Stimulated activated CD8-positive, alpha-beta memory T cell treated with anti-CD3 and anti-CD28 coated beads, Interleukin-12 subunit alpha, Interleukin-12 subunit beta, amount 100 ng/mL, for 1 hour (primary cell): ENCODE measurements around the gene ULK1.
A peak's percentile ranks its signal among the peaks of the same experiment; 100 is the strongest.

Experiments
- DNase-seq: peaks from one replicate; pipeline ENCODE4 v3.0.0-alpha.2; 2020; ENCODE audit warnings: low read depth

ULK1 gene

DNA sequence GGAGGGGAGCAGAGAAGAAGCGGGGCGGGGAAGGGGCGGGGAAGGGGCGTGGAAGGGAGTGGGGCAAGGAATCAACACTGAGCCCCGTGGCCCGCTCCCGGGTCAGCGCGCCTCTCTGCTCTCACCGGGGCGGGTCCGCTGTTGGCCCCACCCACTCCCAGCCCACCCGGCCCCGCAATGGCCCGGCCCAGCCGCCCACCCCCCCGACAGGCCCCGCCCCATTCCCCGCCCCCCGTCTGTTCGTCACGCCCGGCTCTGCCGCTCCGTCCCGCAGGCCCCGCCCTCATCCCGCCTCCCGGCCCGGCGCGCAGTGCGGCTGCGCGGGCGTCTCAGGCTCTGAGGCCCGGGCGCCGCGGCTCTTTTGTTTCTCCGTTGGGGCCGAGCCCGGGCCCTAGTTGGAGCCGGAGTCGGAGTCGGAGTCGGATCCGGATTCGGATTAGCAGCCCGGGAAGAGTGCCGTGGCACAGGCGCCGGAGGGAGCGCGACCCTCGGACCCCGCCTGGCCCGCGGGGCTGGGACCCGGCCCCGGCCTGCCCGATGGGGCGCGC is at the start of gene ULK1:
Gene ULK1 (plus strand): TSS at position 310 of the 548 bp plus-strand sequence. CDS start 380 bp downstream, outside the sequence.
- DNase-seq, result peak; percentile 84

DNA sequence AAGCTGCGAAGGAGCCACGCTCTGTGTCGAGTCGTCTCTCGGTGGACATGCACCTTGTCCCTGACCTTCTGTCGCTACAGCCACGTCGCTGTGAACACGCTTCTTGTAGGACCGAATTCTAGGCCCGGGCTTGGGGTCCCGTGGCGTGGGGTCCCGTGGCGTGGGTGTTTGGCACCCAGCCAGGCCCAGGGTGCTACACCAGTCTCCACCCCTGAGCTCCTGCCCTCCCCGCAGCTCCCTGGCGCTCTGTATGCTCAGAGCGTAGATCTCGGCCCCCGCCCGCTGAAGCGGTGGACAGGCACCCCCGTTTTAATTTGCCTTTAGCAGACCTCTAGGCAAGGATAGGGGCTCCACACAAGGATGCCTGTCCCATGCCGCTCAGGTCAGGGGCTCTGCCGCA is 49.8 kb upstream of the ULK1 start:
- no peak for DNase-seq

DNA sequence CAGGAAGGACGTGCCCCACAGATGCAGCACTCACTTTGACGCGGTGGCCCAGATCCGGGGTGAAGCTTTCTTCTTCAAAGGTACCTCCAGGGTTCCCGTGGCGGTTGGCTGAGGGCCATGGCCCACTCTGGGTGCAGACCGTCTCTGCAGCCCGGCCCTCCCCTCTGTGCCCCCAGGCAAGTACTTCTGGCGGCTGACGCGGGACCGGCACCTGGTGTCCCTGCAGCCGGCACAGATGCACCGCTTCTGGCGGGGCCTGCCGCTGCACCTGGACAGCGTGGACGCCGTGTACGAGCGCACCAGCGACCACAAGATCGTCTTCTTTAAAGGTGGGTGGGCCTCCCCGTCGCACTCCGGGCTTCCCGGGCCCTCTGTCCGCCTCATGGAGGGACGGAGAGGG is 49.3 kb upstream of the ULK1 start:
- DNase-seq, result no peak

DNA sequence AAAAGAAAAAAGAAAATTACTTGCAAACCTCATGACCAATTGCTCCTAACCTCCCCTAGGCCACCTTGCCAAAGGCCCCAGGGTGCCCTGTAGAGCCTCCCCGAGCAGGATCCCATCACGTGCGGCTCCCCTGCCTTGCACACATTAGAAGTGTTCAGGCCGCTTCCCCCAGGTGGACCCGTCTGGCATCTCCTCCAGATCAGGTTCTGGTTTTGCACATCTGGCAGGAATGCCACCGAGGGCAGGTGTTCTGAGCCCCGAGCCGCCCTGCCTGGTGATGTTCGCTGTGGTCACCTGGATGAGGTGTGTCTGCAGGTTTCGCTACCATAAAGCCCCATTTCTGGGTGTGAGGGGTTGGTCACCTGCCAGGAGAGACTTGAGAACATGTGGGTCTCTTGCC is 47.0 kb upstream of the ULK1 start:
- no peak for DNase-seq

DNA sequence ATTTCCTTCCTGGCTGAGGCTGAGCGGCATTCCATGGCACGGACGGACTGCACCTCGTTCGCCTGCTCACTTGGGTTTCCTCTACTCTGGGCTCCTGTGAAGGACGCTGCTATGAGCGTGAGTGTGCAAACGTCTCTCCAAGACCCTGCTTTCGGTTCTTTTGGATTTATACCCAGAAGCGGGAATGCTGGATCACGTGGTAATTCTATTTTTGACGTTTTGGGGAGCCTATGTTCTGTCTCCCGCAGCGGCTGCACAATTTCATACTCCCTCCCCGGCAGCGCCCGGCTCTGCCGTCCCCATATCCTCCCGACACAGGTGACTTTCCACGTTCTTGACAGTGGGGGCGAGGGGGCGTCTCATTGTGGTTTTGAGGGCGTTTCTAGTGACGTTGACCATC is 45.7 kb upstream of the ULK1 start:
- DNase-seq, result no peak

DNA sequence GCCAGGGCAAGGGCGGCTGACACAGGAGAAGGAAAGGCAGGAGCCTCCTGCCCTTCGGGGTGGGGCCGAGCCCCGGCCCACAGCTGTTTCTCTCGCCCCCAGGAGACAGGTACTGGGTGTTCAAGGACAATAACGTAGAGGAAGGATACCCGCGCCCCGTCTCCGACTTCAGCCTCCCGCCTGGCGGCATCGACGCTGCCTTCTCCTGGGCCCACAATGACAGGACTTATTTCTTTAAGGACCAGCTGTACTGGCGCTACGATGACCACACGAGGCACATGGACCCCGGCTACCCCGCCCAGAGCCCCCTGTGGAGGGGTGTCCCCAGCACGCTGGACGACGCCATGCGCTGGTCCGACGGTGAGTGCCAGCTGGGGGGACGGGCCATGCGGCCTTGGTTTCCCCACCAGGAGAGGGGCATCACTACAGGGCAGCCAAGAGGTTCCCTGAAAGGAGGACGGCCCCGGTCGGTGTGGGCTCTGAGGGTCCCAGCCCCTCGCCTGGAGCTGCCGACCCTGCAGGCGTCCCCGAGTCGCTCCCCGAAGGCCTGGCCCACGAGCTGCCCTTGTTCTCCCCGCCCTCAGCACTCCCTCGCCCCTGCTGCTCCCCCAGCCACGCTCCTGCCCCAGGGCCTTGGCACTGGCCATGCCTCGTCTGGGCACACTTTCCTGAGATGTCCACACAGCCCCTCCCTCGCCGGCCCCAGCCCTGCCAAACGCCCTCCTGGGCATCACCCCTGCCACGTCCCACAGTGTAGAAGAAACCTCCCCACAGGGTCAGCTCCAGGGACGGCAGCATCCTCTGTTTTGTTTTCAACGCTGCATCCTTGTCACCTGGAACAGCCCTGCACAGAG is 44.5 kb upstream of the ULK1 start:
- DNase-seq, result no peak

DNA sequence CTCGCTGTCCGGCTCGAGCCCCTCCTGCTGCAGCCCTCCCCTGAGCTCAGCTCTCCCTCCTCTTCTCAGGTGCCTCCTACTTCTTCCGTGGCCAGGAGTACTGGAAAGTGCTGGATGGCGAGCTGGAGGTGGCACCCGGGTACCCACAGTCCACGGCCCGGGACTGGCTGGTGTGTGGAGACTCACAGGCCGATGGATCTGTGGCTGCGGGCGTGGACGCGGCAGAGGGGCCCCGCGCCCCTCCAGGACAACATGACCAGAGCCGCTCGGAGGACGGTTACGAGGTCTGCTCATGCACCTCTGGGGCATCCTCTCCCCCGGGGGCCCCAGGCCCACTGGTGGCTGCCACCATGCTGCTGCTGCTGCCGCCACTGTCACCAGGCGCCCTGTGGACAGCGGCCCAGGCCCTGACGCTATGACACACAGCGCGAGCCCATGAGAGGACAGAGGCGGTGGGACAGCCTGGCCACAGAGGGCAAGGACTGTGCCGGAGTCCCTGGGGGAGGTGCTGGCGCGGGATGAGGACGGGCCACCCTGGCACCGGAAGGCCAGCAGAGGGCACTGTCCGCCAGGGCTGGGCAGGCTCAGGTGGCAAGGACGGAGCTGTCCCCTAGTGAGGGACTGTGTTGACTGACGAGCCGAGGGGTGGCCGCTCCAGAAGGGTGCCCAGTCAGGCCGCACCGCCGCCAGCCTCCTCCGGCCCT is 43.4 kb upstream of the ULK1 start:
- DNase-seq, result no peak

DNA sequence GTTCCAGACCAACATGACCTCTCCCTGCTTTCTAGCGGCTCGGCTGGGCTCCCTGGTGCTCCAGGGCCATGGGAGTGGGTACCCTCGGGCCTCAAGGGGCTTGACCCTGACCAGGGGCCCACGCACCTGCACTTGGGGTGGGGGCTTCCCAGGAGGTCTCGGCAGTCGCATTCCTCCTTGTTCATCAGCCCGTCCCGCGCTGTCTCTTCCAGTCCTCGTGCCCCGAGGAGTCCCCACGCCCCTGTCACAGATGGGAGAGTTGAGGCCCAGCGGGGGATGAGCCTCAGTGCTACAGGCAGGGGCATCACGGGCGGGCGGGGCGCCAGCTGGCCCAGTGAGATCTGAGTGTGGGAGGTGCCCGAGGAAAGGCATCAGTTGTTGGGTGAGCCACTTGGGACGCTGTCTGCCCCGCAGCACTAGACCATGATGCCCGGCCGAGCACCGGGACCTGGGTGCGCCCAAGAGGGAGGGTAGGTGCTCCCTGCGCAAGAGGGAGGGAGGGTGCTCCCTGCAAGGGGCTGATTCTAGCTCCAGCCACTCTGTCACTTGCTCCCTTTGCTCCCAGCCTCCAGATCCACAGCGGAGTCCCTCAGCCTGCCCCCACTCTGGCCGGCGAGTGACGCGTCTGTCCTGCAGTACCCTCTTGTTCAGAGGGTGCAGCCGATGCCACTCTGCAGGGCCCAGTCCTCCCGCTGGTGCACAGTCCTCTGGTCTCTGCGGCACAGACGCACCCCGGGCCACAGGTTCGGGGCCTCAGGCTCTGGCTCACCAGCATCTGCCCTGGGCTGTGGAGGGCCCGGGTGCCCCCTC is 42.5 kb upstream of the ULK1 start:
- DNase-seq, result no peak

DNA sequence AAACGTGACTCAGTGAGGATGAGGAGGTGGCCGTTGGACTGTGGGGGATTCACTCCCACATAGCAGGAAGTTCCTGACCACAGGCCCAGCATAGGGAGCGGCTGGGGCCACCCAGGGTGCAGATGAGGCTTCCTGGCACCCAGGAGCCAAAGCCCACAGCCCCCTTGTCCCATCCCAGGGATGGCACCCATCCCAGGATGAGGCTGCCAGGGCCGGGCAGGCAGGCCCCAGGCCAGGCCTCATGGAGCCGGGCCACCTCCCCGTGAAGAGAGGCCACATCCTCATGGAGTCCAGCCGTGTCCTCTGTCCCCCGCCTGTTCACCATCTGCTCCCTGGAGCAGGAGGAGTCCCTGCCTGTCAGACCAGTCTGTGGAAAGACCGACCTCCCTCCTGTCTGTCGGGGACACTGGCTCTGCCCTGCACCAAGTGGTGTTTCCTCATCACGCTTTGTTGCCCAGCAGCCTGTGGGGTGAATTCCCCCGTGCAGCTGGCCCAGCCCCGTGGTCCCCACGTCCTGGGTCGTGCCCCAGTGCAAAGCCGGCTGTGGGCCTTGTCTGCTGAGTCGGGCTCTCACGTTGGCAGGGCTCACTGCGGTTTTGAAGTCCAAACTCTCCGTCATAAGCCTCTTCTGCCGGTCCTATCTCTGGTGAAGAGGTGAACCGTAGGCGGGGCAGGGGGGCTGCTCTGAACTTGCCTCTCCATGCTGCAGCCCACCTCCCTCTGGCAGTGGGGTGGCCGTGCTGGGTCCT is 41.7 kb upstream of the ULK1 start:
- no peak for DNase-seq

DNA sequence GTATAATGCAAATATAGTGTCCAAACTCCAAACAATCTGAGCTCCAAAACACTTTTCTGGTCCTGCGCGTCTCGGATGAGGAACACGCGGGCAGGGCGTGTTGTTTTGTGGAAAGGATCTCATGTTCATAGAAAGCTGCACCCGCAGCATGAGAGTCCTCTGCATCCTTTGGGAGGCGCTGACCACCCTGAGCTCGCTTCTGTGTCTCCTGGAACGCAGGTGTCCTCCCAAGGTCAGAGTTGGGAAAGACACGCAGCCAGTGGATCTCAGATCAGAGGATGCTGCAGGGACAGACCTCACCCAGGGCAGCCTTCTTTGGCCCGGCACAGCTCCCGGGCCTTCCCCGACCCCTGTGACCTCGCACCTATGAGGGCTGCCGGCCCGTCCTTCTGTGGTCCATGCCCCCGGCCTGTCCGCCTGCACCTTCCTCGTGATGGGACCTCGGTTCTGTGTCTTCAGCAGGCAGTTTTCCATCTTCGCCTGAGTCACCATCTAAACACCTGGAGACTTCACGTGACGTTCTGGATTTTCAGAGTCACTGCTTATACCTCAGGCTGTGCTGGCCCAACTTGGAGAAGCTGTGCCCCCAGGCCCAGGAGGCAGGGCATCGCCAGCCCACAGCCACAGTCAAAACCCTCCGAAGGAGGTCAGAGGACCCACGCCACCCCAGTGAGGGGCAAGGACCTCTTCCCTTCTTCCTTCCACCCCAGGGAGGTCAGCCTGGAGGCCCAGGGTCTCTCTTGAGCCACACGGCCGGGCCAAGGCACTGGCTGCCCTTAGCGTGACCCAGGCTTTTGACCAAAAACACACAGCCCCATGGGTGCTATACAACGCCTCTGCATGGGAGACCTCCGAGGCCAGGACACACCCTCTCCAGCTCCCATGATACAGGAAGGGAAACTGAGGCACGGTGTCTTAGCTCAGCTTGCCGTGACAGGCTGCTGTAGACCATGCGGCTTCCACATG is 40.3 kb upstream of the ULK1 start:
- no peak for DNase-seq

DNA sequence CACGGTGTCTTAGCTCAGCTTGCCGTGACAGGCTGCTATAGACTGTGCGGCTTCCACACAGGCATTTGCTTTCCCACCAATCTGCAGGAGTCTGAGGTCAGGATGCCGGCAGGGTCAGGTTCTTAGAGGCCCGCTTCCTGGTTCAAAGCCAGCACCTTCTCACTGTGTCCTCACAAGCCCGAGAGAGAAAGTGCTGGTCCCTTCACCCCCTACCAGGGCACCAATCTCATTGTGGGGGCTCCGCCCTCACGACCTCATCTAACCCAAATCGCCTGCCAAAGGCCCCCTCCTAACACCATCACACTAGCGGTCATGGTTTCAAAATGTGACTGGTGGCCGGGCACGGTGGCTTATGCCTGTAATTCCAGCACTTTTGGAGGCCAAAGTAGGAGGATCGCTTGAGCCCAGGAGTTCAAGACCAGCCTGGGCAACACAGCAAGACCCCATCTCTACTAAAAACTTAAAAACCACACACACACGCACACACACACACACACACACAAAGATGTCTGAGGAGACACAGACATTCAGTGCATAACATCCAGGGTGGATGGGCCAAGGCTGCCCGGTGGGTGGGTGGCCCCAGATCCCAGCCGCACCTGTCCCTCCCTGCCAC is 39.5 kb upstream of the ULK1 start:
- DNase-seq, result no peak

DNA sequence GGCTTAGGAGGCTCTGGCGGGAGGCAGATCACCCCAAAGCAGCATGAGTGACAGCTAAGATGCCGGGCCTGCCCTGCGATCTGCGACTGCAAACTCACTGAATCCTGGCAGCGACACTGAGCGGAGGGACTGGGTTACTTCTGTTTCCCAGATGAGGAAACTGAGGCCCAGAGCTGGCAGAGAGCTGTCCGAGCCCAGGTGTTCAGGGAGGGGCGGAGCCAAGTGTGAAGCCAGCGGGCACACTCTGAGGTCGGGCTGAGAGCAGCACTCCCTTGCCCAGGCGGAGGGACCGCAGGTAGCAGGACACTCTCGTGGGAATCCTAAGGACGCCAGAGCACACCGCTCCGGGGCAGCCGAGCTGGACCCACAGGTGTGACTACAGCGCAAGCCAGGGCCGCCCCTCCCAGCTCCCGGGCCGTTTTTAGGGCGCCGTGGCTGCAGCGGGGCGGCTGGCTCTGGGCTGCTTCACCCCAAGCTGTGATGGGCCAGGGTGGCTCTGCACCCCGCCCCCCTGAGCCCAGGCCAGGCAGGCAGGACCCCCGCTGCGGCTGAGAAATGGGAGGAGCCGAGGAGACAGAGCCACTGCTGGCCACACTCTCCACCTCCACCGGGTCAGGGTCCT is 38.8 kb upstream of the ULK1 start:
- DNase-seq, result no peak

DNA sequence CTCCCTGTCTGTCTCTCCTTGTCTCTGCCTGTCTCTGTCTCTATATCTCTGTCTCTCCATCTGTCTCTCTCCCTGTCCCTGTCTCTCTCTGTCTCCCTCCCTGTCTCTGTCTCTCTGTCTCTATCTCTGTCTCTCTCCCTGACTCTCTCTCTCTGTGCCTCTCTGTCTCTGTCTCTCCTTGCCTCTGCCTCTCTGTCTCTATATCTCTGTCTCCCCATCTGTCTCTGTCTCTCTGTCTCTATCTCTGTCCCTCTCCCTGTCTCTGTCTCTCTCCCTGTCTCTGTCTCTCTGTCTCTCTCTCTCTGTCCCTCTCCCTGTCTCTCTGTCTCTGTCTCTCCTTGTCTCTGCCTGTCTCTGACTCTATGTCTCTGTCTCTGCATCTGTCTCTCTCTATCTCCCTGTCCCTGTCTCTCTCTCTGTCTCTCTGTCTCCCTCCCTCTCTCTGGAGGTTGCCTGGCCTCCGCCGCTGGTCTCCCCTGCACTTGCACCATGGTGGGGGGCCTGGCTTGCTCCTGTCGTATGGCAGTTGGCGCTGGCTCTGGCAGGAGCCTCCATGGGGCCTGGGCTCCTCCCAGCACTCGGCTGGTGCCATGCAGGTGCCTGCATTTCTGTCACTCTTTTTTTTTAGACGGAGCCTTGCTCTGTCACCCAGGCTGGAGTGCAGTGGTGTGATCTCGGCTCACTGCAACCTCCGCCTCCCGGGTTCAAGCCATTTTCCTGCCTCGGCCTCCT is 37.9 kb upstream of the ULK1 start:
- no peak for DNase-seq

DNA sequence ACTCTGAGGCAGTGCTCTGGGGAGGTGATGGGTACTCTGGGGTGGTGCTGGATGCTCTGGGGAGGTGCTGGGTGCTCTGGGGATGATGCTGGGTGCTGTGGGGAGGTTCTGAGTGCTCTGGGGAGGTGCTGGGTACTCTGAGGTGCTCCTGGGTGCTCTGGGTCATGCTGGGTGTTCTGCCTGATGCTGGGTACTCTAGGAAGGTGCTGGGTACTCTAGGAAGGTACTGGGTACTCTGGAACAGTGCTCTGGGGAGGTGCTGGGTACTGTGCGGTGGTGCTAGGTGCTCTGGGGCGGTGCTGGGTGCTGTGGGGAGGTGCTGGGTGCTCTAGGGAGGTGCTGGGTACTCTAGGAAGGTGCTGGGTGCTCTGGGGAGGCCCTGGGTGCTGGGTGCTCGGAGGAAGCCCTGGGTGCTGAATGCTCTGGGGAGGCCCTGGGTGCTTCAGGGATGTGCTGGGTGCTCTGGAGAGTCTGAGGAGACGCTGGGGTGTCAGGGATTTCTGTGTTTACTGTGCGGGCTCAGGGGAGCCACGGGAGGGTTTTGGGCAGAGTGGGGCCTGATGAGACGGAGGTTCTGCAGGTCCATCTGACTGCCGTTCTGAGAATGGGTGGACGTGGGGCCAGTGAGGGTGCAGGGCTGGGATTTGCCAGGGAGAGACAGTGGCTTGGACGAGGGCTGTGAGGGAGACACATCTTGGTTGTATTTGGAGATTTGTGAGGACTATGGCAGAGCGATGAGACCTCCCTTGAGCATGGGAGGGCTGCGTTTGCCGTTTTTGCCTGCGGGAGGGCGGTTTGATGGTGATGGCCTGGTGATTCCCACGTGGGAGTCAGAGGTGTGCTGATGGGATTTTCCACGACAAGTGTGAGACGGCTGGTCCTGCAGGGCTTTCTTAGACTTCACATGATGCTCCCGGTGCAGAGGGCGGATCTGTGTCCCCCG is 36.2 kb upstream of the ULK1 start:
- no peak for DNase-seq

DNA sequence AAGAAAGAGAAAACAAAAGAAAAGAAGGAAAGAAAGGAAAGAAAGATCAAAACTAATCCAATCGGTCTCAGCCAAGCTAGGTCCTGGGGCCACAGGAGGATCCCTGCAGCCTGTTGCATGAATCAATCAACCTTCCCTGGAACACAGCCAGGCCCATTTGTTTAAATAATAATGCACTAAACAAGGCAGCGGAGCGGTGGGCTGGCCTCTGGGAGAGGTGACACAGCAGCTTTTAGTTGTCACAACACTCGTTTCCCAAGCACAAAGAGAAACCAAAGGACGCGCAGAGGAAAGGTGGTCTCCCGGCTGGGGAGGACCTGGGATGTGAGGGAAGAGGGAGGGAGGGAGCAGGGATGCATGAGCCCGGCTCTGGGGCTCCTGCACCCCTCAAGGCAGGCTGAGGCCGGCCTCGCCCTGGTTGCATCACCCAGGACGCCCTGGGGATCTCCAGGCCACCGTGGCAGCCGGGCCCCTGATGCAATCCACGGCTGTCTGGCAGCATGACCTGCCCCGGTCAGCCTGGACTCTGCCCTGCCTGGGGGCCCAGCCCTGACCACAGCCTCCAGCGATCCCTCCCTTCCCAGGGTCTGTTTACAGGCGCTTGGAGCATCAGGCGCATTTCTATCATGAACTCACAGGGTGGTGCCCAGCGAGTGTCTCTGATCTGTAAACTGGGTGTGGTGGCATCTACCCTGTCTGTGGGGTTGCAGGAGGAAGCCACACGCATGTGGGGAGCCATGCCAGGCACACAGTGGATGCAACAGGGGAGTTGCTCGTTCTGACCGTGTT is 33.8 kb upstream of the ULK1 start:
- DNase-seq, result no peak

DNA sequence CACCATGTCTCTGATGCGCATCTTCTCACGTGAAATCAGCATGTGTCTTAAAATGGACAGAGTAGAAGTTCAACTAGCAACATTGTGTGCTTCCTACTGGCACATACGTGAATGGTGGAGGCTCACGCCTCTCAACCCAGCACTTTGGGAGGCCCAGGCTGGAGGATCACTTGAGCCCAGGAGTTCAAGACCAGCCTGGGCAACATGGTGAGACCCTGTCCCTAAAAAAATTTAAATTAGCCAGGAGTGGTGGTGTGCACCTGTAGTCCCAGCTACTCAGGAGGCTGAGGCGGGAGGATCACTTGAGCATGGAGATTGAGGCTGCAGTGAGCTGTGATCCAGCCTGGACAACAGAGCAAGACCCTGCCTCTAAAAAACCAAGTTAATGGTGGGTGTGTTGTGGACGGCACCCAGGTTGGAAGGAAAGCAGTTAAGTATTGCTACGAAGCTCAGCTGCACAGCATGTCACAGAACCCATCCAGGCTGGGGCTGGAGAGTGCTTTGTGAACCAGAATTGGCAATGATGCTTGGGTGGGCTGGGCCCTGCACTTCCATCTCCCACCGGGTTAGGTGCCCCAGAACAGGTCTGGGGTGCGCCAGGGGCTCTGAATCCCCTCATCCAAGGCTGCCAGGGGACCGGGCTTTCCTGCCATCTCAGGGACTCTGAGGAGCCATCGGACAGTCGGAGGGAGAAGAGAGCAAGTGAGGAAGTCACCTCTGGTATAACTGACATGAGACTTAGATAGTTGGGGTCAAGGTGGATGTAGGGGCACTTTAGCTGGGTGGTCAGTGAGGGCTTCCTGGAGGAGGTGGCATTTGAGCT is 33.0 kb upstream of the ULK1 start:
- DNase-seq, result no peak
